Transverse colon (tissue), 3 donors: ENCODE data around the gene RNF11.

Source experiments
- POLR2A ChIP-seq: fragments of 450-650 bp; IDR thresholded peaks from one replicate; pipeline ENCODE4 v1.6.1; 2016; ENCODE audit warnings: antibody characterized with exemption, mild to moderate bottlenecking, moderate library complexity
- TF ChIP-seq, protein P1 (sequence below), 5 experiments: fragments of 200-600 bp in 3 of 5; fragments of 450-650 bp in 2 of 5; sonication (generic) in 3 of 5; IDR thresholded peaks; 1 replicate in 2 of 5; 2 replicates in 3 of 5; pipeline ENCODE4 v1.5.1; 2016 to 2017; ENCODE audit warnings: antibody characterized with exemption in 5 of 5, inconsistent platforms in 3 of 5, mild to moderate bottlenecking in 2 of 5, moderate library complexity in 1 of 5

DNA sequence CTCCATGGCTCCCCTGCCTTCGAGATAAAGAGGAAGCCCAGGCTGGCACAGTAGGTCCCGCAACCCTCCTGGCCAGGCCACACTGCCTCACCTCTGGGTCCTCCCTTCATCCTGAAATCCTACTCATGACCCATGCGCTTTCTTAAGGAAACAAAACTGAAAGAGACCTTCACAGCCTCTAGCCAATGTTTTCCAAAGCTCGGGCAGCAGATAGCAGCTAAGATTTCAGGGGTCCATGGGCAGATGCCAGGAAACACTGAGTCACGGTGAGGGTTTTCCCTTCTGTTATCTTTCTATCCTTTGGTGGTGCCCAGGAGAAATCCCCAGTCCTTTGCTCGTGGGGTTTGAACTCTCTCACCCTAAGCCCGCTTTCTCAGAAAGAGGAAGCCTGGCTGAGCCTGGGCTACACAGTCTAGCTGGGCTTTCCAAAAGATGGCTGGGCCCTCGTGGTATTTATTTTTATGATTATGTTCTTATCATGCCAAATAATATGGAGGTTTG lies 67.7 kb downstream of the RNF11 start:
- TF ChIP-seq POLR2A: no peak
- TF ChIP-seq, protein P1, sequence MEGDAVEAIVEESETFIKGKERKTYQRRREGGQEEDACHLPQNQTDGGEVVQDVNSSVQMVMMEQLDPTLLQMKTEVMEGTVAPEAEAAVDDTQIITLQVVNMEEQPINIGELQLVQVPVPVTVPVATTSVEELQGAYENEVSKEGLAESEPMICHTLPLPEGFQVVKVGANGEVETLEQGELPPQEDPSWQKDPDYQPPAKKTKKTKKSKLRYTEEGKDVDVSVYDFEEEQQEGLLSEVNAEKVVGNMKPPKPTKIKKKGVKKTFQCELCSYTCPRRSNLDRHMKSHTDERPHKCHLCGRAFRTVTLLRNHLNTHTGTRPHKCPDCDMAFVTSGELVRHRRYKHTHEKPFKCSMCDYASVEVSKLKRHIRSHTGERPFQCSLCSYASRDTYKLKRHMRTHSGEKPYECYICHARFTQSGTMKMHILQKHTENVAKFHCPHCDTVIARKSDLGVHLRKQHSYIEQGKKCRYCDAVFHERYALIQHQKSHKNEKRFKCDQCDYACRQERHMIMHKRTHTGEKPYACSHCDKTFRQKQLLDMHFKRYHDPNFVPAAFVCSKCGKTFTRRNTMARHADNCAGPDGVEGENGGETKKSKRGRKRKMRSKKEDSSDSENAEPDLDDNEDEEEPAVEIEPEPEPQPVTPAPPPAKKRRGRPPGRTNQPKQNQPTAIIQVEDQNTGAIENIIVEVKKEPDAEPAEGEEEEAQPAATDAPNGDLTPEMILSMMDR (IDR thresholded peaks at IDR 0.05): no peak
